GM11168 (cell line): Measurements from ENCODE around the gene FBLN7.

Source experiments
- in situ Hi-C: fragments of 300-500 bp; cut with MboI; formaldehyde crosslinking; loops from one replicate; pipeline ENCODE4 v1.12.0; 2022; ENCODE audit warnings: low sequenced_read_pairs; ENCODE audit not compliant: unreplicated experiment

Gene FBLN7

DNA sequence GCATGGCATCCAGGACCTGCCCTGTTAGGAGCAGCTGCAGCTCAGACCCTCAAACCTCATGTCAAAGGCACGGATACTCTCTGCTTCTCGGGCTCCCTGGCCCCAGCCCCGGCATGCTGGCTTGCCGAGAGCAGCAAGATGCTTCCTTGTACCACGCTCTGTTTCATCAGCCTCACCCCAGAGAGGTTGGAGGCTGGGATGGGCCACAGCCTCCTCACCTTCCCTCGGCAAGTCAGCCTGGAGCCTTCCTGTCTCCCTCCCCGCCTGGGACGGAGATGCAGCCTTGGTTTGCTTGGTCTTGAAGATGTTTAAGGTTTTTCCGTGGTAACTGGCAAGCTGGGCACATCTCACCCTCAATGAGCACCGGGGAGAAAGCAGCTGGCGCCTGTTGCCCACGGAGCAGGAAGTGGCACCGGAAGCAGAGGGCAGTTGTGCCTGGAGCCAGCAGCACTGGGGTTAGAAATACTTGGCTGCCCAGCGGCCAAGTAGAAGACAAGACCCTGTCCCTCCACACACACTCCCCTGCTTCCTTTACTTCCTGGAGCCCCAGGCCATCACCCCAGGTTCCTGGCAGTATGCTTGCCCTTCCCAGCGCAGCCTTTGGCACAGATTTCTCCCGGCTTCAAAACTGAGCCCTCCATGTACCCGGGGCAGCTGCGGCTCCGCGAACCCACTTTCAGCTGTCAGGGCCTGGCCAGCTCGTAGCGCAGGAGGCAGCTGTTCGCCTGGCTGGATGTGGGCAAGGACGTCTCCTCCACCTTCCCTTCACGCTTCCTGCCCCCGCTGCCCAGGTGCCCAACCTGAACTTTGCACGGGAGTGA lies 17.4 kb downstream of the FBLN7 start:
- in situ Hi-C loops, result no loop called here

DNA sequence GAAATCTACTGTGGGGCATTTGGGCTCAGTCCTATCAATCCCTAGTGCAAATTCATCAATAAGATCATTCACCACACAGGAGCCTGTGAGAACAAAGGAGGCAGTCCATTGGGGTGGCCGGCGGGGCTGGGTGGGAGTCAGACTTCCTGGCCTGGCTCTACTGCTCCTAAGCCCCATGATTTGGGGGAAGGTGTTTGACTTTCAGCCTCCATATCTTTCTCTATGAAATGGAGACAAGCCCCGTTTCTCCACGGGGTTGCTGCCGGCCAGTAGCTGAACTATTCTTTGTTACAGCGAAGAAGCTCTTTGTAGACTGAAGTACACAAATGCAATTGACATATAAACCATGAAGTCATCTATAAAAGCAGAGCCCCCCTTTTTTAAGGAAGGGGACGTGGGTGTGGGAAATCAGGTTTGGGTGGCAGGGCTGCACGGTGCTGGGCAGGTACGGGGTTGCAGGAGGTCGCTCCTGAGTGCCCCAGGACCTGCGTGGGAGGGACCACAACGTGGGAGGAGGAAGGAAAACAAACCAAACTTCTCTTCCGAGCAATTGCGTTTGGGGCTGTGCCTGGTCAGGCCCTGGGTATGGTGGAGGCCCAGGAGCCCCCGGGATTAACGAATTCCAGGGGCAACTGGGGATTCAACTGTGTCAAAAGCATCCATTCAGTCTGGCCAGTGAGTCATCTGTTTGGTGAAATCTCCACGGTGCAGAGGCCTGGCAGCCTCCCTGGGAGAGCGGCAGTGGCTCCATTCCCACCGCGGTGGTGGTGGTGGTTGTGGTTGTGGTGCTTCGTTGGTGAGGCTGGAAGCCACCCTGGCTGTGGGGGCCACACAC lies 18.2 kb downstream of the FBLN7 start:
- in situ Hi-C loops, result no loop called here

DNA sequence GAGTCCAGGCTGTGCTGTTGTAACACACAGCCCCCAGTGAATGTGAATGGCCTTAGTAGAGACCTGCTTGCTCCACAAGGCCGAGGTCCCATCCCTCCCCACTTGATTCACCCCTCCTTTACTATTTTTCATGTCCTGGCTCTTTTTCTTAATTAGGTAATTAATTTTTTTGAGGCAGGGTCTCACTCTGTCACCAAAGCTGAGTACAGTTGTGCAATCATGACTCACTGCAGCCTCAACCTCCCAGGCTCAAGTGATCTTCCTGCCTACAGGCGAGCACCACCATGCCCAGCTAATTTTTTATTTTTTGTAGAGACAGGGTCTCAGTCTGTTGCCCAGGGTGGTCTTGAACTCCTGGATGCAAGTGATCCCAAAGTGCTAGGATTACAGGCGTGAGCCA lies 19.3 kb downstream of the FBLN7 start:
- in situ Hi-C loops, result no loop called here

DNA sequence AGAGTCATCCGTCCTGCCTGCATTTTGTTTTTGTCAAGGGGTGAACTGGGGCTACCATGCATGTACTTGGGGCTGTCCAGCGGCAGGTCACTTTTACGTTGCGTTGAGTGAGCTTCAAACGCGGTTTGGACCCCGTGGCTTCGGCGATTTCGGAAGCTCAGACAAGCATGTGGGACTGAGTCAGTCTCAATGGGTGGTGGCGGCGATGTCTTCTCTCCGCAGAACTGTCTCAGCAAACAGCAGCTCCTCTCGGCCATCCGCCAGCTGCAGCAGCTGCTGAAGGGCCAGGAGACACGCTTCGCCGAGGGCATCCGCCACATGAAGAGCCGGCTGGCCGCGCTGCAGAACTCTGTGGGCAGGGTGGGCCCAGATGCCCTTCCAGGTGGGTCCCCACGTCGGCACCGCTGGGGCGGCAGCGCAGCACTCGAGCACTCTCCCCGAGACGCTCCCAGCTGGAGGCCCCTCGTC lies 21.3 kb downstream of the FBLN7 start:
- in situ Hi-C loops, result no loop called here

DNA sequence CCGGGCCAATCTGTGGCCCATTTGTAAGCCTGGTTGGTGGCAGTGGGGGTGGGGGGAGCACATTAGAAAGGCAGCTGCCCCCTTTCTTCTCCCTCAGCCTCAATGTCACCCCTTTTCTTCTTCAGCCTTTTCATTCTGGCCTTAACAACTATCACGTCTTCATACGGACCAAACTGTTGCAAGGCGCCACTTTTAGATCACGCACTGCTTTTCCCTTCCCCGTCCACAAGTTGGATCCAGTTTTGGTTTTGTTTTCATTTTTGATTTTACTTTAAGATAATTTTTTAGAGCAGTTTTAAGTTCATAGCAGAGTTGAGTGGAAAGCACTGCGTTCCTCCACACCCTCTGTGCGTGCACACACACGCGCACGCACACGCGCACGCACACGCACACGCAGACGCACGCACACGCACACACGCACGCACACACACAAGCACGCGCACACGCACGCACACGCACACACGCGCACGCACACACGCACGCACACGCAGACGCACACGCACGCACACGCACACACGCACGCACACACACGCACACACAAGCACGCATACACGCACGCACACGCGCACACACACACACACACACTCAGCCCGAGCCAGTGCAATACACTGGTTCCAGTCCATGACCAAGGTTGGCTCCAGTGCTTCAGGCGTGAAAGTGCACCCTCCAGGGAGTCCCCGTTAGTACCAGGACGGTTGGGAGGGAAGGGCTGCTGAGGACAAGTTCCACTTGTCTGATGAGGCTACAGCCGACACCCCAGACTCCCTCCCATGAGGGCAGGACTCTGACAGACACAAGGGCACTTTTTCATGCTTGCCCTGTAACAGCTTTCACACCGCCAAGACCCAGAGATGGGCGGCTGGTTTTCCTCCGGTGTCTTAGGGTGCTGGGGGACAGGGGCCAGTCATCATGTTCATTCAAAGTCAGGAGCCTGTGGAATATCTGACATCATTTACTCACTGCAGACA lies 22.4 kb downstream of the FBLN7 start:
- in situ Hi-C loops, result no loop called here

DNA sequence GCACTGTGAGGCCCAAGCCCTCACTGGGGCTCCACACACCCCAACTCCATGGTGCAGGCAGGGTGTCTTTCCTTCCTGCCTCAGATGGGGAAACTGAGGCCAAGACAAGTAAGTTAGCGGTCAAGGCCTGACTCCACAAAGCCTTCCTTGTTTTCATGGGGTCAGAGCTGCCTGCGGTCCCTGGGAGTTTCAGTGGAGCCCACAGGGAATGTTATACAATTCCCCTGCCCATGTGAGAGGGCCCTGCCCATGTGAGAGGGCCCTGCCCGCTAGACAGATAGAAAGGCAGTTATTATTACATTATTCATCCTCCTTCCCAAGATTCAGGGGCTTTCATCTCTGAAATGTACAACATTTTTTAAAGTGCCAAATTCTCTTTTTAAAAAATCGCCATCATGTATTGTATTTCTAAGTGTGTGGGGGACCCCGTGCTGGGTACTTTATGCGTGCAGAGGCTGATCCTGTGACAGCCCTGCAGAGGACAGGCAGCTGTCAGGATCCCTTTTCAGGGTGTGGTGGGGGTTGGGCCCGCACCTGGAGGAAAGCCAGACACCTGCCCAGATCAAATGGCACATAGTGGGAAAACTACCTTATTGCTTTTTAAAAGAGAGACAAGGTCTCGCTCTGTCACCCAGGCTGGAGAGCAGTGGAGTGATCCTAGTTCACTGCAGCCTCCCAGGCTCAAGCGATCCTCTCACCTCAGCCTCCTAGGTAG lies 23.4 kb downstream of the FBLN7 start:
- in situ Hi-C loops, result no loop called here

DNA sequence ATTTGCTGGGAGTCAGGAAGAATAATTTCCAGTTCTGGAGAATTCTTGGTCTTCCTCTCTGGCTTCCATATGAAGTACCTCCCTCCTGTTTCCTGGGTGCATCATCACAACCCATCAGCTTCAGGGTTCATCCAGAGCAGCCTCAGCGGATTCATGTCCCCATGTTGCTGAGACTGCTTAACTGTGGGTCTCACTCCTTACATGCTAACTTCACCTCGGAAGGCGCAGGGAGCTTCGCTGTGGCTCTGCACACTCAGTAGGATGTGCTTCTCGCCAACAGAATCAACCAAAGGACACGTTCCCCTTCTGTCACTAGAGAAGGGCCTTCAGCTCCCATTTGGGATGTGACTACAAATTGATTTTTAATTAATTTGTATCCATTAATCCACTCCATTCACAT lies 24.2 kb downstream of the FBLN7 start:
- in situ Hi-C loops, result no loop called here

DNA sequence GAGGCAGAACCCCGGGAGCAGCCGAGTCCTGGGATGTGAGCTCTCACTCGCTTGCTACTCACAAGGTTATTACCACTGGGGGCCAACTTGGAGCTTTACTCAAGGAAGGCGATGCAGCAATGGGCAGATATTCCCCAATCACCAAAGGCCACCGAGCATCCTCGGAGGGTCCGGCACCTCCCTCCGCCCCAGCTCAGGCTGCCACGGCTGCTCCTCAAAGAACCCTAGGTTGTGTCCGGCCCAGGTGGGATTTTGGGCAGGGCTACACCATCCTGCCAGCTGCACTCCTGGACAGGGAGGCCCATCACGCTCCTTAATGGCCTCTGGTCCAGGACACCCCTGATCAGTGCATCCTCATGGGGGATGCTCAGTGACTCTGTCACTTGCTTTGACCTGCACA lies 24.8 kb downstream of the FBLN7 start:
- in situ Hi-C loops, result no loop called here

DNA sequence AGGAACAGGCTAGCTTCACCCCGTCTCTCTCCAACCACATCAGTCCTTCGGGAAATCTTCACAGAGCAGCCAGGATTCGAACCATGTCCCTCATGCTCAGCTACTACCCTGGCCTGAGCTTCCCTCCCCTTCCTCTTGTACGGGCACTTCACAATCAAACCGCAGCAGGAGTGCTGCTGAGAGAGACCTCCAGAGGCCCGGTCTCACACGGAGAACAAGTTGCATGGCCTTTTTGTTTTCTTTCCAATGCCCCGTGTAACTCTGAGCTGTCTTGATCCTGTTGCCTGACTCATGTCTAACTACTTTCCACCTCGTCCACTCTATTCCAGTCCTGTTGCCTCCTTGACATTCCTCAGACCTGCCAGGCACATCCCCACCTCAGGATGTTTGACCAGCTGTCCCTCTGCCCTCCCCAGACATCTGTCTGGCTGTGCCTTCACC lies 25.4 kb downstream of the FBLN7 start:
- in situ Hi-C loops, result no loop called here

DNA sequence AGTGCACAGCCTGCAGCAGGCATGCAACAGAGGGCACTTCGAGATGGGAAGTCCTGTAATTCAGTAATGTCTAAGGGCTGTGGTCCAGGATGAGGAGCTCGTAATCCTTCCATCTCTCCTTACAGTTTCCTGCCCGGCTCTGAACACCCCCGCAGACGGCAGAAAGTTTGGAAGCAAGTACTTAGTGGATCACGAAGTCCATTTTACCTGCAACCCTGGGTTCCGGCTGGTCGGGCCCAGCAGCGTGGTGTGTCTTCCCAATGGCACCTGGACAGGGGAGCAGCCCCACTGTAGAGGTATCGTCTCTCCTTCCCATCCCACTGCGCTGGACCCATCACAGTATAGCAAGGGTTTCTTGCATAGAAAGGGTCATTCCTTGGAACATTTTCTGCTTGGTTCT lies 26.7 kb downstream of the FBLN7 start:
- in situ Hi-C loops, result no loop called here

DNA sequence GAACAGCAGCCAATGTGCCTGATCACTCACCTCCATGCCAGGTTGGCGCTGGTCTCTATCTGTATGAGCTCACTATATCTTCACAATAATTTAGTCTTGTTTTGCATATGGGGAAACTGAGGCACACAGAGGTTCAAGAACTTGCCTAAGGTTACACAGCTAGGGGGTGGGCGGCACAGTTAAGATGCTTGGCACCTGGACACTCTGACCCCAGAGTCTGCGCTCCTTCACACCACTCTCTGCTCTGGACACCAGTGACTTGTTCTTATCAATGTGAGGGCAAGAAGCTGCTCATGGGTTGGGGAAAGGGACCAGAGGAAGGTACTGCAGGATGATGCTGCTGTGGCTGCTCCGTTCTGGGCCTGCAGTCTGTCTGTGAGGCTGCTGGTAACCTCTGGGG lies 27.1 kb downstream of the FBLN7 start:
- in situ Hi-C loops, result no loop called here

DNA sequence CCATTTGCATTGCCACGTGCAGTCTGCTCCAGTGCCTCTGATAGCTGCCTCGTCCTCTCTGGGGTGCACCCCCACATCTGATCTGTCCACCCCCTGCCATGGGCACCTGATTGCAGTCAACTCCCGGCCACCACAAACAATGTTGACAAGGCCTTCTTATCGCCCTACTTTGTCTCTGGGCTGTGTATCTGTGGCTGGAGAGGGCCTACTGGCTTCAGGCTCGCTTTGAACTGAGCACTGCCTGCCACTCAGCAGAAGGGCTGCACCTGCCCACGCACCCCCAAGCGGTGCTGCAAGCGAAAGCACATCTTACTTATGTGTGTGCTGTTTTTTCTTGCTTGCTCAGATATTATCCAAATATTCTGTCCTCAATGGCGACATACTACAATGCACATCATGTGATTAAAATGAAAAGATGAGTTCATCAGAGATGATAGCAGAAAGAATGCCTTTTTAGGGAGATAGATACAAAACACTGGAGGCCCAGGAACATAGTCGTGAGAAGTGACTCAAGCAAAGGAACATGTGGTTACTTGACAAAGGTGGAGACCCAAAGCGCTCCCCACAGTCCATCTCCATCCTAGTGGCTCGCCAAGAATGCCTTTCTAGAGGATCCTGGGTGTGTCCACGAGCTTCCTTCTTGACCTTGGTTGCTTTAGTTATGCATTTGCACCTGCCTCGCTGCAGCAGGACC lies 28.8 kb downstream of the FBLN7 start:
- in situ Hi-C loops, result no loop called here

DNA sequence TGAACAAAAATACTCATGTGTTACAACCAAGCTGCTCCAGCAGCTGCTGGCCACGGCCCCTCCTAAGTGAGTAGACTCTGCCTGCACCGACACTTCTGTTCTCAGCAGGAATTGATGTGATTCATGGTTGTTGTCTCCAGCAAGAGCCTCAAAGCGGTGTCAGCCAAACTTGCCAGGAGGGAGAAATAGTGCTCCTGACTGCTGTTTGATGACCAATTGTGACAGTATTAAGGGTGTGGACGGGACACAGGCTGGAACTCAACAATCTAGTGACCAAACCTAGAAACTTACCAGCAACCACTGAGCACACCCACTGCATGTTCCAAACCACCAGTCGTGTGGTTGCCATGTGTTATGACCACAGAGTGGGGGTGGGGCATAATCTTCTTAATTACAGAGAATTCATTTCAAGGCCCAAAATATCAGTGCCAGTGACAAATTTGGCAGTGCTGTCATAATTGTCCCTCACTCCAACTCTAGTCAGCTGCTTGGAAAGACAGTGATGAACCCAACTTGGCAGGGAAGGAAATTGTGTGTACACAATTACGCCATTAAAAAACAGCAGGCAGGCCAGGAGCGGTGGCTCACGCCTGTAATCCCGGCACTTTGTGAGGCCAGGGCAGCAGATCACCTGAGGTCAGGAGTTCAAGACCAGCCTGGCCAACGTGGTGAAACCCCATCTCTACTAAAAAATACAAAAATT lies 30.4 kb downstream of the FBLN7 start:
- in situ Hi-C loops, result no loop called here

DNA sequence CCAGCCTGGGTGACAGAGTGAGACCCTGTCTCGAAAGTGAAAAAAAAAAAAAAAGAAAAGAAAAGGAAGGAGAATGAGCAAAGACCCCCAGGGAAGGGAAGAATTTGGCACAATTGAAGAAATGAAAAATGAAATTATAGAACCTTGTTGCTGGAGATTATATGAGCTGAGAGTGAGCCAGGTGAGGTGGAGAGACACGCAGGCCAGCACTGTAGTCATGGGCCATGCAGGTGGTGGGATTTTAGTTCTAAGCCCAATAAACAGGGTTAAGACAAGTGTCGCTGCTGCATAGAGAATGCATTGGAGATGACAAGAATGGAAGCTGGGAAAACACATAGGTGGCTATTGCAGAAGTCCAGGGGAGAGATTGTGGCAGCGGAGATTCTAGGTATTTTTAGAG lies 32.3 kb downstream of the FBLN7 start:
- in situ Hi-C loops, result no loop called here

DNA sequence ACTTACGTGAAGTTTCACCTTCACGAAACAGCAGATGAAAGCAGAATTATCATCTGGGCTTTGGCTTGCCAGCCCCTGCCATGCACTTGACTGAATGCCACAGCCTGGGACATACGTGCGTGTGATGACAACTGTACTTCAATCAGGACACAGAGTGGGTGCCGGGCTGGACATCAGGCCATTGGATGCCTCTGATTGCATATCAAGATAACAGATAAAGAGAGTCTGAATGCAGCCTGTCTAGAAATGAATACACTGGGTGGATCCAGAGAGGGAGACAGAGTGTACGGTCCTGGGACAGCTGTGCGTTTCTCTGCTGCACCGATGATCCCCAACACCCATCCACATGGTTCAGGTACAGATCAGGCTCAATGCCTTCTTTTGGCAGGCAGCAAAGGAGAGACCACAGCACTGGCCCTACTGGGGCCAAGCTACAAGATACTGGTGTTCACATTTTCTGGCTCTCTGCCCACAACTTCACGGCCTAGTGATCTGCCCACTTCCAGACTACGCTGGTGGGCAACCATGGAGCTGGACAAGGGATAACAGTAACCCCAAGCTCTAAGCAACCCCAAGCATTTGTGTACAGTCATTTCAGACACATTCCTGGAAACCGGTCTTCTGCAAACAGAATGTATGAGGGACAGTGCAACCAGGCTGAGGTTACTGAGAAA lies 35.6 kb downstream of the FBLN7 start:
- in situ Hi-C loops, result no loop called here

DNA sequence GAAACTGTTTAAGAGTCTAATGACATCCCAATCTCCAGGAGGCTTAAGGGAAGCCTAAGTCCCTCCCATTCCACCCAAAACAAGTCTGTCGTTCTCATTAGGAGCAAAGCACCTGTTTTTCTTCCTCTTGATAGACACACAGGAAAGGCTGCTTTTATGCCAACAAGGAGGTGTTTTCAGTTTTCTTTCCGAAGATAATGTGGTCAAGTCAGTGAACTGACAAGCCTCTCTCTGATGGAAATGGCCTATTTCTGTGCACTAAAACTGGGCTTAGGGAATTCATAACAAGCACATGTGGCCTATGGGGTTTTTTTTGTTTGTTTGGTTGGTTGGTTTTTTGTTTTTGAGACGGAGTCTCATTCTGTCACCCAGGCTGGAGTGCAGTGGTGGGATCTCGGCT lies 36.2 kb downstream of the FBLN7 start:
- in situ Hi-C loops, result no loop called here

DNA sequence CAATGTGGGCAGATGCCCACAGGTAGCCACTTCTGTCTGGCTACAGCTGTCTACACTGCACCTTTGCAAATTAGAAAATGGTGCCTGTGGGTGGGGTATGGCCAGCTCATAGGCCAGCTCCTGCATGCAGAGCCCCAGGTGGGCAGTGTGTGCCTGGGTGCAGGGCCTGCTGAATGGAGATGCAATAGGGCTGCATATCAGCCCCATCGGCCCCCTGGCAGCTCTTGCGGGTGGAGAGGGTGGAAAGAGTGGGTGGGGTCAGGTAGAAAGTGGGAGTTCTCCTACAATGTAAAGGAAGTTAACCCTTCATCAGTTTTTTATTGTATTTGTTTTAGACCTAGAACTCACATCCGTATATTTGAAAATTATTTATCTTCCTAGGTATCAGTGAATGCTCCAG lies 37.1 kb downstream of the FBLN7 start:
- in situ Hi-C loops, result no loop called here

DNA sequence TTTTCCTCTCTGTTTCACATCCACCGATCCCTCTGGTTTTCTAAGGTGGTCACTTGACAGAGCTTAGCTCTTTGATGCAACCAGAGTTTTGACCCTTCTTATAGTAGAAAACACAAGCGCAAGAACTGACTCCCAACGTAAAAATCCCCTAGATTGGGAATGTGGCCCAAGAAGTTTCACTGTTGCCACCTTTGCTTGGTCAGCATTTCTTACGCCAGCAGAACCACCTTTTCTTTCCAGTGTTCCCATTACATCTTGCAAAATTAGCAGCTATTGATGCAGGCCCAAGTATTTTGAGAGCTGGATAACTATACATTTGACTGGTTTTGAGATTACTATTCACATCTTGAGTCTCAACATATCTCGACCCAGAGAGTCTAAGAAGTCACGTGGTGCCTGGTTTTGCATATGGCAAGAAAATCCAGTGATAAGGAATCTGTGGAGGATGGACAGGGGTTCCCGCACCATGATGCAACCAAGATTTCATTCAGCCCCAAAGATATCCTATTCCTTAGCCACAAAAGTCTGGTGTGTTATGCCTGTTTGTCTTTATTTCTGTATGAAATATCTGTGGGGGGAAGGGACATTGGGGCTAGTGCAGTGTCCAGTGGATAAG lies 37.9 kb downstream of the FBLN7 start:
- in situ Hi-C loops, result no loop called here
